K562 (cell line): ENCODE measurements around the gene PLEKHN1. TPM values are rescaled to one million over a fixed set of nuclear protein-coding genes. Genes with fewer than 3 reads are reported as not detected.

Experiments
- MYC ChIP-seq, 2 experiments: fragments of 250-450 bp in 1 of 2; sonication (Bioruptor Pico) in 1 of 2; IDR thresholded peaks; 2 replicates each; pipeline versions ENCODE4 v1.5.1 to v1.6.1; 2012 to 2021; ENCODE audit warnings: low read depth in 2 of 2, borderline replicate concordance in 1 of 2, improper control_type of control experiment in 1 of 2, low read length in 1 of 2, mild to moderate bottlenecking in 1 of 2, moderate library complexity in 1 of 2
- RCOR1 ChIP-seq, 2 experiments: IDR thresholded peaks; 2 replicates each; pipeline ENCODE4 v1.6.1; 2012; ENCODE audit warnings: low read depth in 2 of 2, low read length in 2 of 2, borderline replicate concordance in 1 of 2, improper control_type of control experiment in 1 of 2
- TOE1 ChIP-seq, 2 experiments: fragments of 450-650 bp in 1 of 2; sonication (generic) in 1 of 2; formaldehyde crosslinking in 1 of 2; IDR thresholded peaks; 2 replicates each; pipeline versions ENCODE4 v1.7.1 to v1.8.0; 2016 to 2022; ENCODE audit warnings: borderline replicate concordance in 2 of 2, mild to moderate bottlenecking in 2 of 2, antibody characterized with exemption in 1 of 2, inconsistent platforms in 1 of 2, low read depth in 1 of 2, missing genetic modification reagents in 1 of 2, moderate library complexity in 1 of 2
- TSC22D4 ChIP-seq: fragments of 450-650 bp; IDR thresholded peaks from 2 replicates; pipeline ENCODE4 v1.6.1; 2016; ENCODE audit warnings: missing genetic modification characterization, missing biosample characterization, control low read depth
- polyA plus RNA-seq, 8 experiments: library from polyadenylated mRNA; depleted of rRNA in 4 of 8; stranded (reverse) in 5 of 8; unstranded in 3 of 8; fragments of >200 nt; fragmentation: Nextera tagmentation in 2 of 8; fragmentation: Illumina TruSeq in 1 of 8; extraction: Ambion mirVana in 2 of 8; extraction: Trizol in 1 of 8; gene quantifications; 2 replicates each; pipeline versions ENCODE4 v1.2.1 to v1.2.3, GENCODE V29; 2011 to 2014; ENCODE audit warnings: inconsistent platforms in 1 of 8, missing spikeins in 1 of 8
- total RNA-seq, 7 experiments: library from RNA; depleted of rRNA in 6 of 7; stranded (reverse); fragments of >200 nt in 6 of 7; fragmentation: Illumina TruSeq in 2 of 7; extraction: Trizol in 2 of 7; gene quantifications; 2 replicates each; pipeline versions ENCODE4 v1.2.1 to v1.2.3, GENCODE V29; 2011 to 2021; ENCODE audit warnings: low replicate concordance in 1 of 7
- TF ChIP-seq, protein P1 (sequence below), 2 experiments: fragments of 450-650 bp; formaldehyde crosslinking in 1 of 2; IDR thresholded peaks; 2 replicates each; pipeline versions ENCODE4 v1.4.0 to v1.6.1; 2014 to 2020; ENCODE audit warnings: mild to moderate bottlenecking in 2 of 2, borderline replicate concordance in 1 of 2, low read depth in 1 of 2
- TF ChIP-seq, protein P2 (sequence below): conservative IDR thresholded peaks from 2 replicates; pipeline ENCODE4 v1.6.1; 2011; ENCODE audit warnings: low read depth, mild to moderate bottlenecking, low read length; ENCODE audit not compliant: control insufficient read depth
- TF ChIP-seq, protein P3 (sequence below), 3 experiments: IDR thresholded peaks in 2 of 3; conservative IDR thresholded peaks in 1 of 3; 2 replicates each; pipeline ENCODE4 v1.5.1; 2011 to 2012; ENCODE audit warnings: low read length in 3 of 3, mild to moderate bottlenecking in 3 of 3, control low read depth in 2 of 3, improper control_type of control experiment in 1 of 3, inconsistent platforms in 1 of 3, low read depth in 1 of 3, mixed read lengths in 1 of 3, moderate library complexity in 1 of 3; ENCODE audit not compliant: insufficient read depth in 2 of 3
- TF ChIP-seq, protein P4 (sequence below), 2 experiments: fragments of 150-350 bp in 1 of 2; IDR thresholded peaks; 2 replicates each; pipeline ENCODE4 v1.6.1; 2012 to 2016; ENCODE audit warnings: low read depth in 2 of 2, low read length in 2 of 2, mild to moderate bottlenecking in 1 of 2, moderate library complexity in 1 of 2

PLEKHN1 gene
- total and polyA plus RNA-seq, 9 of the 15 experiments (the other 6 are each of a cell fraction or from before 2014, with no cell fraction given): 0.07 to 1.5 (median 0.13) TPM; not detected in 2

DNA sequence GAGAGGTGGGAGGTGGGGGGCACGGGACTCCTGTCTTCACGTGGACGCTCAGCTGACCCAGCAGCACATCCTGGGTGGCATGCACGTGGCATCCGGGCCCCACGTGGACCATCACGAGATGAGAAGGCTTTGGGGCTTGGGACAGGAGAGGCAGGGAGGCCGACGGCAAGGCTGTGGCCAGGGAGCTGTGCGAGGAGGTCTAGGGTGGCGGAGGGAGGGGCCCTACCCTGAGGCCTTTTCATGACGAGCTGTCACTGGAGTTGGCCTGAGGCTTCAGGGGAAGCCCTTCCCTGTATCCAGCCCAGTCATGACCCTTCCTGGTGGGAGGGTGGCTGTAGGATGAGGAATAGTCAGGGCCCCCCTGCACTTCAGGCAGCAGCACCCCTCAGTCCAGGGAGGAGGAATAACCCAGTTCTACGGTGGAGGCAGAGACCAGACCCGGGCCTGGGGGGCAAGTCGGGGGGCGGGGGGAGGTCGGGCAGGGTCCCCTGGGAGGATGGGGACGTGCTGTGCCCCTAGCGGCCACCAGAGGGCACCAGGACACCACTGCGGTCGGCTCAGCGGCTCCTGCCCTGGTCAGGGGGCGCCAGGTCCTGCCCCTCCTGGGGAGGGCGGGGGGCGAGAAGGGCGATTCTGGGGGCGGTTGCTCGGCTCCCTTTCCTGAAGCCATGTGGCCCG lies 17.7 kb downstream of the PLEKHN1 start (continued):
- TF ChIP-seq MYC (IDR thresholded peaks at IDR 0.05; ENCODE audit: low read depth, low read length) (no peak), MYC (CRISPR knock-in tag; IDR thresholded peaks at IDR 0.05; ENCODE audit: borderline replicate concordance, low read depth) (peak; percentile 39; the same call in 1 of the 2 replicates), TSC22D4 (tag) (no peak), RCOR1 (IDR thresholded peaks at IDR 0.05; ENCODE audit: borderline replicate concordance in 1 of 2, low read depth in 2 of 2, low read length in 2 of 2) (peak in 1 of 2 experiments; percentile 59; a peak in 1 of 4 replicates), TOE1 (IDR thresholded peaks at IDR 0.05; ENCODE audit: borderline replicate concordance) (0 out of 2 replicates have a peak, but pooled peaks have one; percentile 18), TOE1 (CRISPR knock-in tag; IDR thresholded peaks at IDR 0.05; ENCODE audit: borderline replicate concordance, low read depth) (no peak)
- TF ChIP-seq, protein P1, sequence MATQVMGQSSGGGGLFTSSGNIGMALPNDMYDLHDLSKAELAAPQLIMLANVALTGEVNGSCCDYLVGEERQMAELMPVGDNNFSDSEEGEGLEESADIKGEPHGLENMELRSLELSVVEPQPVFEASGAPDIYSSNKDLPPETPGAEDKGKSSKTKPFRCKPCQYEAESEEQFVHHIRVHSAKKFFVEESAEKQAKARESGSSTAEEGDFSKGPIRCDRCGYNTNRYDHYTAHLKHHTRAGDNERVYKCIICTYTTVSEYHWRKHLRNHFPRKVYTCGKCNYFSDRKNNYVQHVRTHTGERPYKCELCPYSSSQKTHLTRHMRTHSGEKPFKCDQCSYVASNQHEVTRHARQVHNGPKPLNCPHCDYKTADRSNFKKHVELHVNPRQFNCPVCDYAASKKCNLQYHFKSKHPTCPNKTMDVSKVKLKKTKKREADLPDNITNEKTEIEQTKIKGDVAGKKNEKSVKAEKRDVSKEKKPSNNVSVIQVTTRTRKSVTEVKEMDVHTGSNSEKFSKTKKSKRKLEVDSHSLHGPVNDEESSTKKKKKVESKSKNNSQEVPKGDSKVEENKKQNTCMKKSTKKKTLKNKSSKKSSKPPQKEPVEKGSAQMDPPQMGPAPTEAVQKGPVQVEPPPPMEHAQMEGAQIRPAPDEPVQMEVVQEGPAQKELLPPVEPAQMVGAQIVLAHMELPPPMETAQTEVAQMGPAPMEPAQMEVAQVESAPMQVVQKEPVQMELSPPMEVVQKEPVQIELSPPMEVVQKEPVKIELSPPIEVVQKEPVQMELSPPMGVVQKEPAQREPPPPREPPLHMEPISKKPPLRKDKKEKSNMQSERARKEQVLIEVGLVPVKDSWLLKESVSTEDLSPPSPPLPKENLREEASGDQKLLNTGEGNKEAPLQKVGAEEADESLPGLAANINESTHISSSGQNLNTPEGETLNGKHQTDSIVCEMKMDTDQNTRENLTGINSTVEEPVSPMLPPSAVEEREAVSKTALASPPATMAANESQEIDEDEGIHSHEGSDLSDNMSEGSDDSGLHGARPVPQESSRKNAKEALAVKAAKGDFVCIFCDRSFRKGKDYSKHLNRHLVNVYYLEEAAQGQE (IDR thresholded peaks at IDR 0.05; ENCODE audit: borderline replicate concordance): peak; percentile 79
- TF ChIP-seq, protein P1 (CRISPR knock-in tag; IDR thresholded peaks at IDR 0.05; ENCODE audit: low read depth): no peak
- TF ChIP-seq, protein P2, sequence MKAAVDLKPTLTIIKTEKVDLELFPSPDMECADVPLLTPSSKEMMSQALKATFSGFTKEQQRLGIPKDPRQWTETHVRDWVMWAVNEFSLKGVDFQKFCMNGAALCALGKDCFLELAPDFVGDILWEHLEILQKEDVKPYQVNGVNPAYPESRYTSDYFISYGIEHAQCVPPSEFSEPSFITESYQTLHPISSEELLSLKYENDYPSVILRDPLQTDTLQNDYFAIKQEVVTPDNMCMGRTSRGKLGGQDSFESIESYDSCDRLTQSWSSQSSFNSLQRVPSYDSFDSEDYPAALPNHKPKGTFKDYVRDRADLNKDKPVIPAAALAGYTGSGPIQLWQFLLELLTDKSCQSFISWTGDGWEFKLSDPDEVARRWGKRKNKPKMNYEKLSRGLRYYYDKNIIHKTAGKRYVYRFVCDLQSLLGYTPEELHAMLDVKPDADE: 0 out of 2 replicates have a peak, but pooled peaks have one; percentile 32
- TF ChIP-seq, protein P3, sequence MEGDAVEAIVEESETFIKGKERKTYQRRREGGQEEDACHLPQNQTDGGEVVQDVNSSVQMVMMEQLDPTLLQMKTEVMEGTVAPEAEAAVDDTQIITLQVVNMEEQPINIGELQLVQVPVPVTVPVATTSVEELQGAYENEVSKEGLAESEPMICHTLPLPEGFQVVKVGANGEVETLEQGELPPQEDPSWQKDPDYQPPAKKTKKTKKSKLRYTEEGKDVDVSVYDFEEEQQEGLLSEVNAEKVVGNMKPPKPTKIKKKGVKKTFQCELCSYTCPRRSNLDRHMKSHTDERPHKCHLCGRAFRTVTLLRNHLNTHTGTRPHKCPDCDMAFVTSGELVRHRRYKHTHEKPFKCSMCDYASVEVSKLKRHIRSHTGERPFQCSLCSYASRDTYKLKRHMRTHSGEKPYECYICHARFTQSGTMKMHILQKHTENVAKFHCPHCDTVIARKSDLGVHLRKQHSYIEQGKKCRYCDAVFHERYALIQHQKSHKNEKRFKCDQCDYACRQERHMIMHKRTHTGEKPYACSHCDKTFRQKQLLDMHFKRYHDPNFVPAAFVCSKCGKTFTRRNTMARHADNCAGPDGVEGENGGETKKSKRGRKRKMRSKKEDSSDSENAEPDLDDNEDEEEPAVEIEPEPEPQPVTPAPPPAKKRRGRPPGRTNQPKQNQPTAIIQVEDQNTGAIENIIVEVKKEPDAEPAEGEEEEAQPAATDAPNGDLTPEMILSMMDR (IDR thresholded peaks at IDR 0.05 in 2 of 3, conservative IDR thresholded peaks at IDR 0.05 in 1 of 3; ENCODE audit: insufficient read depth in 2 of 3, low read depth in 1 of 3, low read length in 3 of 3): peak; percentile 54 to 90 (median 77); a peak in 4 of 6 replicates
- TF ChIP-seq, protein P4, sequence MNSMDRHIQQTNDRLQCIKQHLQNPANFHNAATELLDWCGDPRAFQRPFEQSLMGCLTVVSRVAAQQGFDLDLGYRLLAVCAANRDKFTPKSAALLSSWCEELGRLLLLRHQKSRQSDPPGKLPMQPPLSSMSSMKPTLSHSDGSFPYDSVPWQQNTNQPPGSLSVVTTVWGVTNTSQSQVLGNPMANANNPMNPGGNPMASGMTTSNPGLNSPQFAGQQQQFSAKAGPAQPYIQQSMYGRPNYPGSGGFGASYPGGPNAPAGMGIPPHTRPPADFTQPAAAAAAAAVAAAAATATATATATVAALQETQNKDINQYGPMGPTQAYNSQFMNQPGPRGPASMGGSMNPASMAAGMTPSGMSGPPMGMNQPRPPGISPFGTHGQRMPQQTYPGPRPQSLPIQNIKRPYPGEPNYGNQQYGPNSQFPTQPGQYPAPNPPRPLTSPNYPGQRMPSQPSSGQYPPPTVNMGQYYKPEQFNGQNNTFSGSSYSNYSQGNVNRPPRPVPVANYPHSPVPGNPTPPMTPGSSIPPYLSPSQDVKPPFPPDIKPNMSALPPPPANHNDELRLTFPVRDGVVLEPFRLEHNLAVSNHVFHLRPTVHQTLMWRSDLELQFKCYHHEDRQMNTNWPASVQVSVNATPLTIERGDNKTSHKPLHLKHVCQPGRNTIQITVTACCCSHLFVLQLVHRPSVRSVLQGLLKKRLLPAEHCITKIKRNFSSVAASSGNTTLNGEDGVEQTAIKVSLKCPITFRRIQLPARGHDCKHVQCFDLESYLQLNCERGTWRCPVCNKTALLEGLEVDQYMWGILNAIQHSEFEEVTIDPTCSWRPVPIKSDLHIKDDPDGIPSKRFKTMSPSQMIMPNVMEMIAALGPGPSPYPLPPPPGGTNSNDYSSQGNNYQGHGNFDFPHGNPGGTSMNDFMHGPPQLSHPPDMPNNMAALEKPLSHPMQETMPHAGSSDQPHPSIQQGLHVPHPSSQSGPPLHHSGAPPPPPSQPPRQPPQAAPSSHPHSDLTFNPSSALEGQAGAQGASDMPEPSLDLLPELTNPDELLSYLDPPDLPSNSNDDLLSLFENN (IDR thresholded peaks at IDR 0.05; ENCODE audit: low read depth in 2 of 2, low read length in 2 of 2): 0 out of 4 replicates have a peak, but pooled peaks of 1 of the 2 experiments have one; percentile 27
